ENCODE data around the gene MERTK. TPM values are rescaled to one million over a fixed set of nuclear protein-coding genes. Genes with fewer than 3 reads are reported as not detected.

The MERTK gene
- polyA plus RNA-seq (2012; rRNA removed), result 9.6 and 12.4 TPM in 2 replicates
- 3.3 TPM in 2 replicates for polyA plus RNA-seq (2012; cell fraction: cytosol; rRNA removed)
- polyA plus RNA-seq (2012; cell fraction: nucleus; rRNA removed), result 49.6 and 63.1 TPM in 2 replicates

DNA sequence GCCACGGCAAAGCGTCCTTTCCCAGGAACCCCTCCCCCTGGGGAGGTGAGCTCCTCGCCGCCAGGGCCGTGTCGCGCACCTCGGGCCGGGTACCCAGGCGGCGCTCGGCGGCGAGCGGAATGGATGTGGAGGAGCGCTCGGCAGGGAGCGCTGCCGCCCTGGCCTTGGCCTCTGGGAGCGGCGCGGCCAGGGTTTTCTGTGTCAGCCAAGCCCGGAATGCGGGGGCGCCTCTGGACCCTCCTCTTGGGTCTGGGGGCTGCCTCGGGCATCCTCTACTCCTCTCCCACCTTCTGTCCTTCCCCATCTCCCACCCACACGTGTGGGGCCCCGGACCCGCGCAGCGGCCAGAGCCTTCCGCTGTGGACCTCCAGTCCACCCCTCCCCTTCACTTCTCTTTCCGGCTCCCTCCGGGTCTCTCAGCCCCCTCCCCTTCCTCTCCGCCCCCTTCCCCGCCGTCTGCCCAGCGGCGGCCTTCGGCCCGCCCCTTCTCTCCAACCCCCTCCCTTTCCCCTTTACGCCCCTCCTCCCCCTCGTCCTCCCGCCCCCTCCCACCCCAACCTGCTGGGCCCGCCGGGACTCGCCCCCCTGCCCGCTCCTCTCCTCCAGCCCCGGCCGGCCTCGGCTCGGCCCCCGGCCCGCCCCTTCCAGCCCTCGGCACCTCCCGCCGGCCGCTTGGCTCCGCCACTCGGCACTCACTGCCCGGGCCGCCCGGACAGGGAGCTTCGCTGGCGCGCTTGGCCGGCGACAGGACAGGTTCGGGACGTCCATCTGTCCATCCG, at the start of gene MERTK:
Gene MERTK, plus strand, starts transcription at position 684 of the 779 bp plus-strand sequence. CDS start 129 bp downstream, outside the sequence.
- DNase-seq, result peak; percentile 99
- Histone ChIP-seq H3K4me3 (ENCODE audit: low read depth in 2 of 2, low read length in 1 of 2) (peak within 1 kb of the TSS; percentile 68 to 90), H3K79me2 (ENCODE audit: insufficient read depth) (no peaks in the 10 kb centered on the region), H3K4me1 (ENCODE audit: control insufficient read depth in 1 of 2, insufficient read depth in 2 of 2, low read depth in 1 of 2, low read length in 1 of 2) (peaks cover 0 to 11% of the 10 kb centered on the region in 2 experiments; a peak in 1 of 4 replicates), H3K4me2 (peak within 1 kb of the TSS; percentile 79), H3K27ac (ENCODE audit: low read depth in 2 of 2, low read length in 1 of 2) (peak within 1 kb of the TSS; percentile 50 to 88), H4K20me1 (ENCODE audit: insufficient read depth) (no peaks in the 10 kb centered on the region), H3F3A (replicated peaks; ENCODE audit: insufficient read depth) (peaks cover 8% of the 10 kb centered on the region), H2AFZ (ENCODE audit: low read depth) (peak within 1 kb of the TSS; percentile 97), H3K27me3 (ENCODE audit: insufficient read depth) (no peaks in the 10 kb centered on the region; the same call in 1 of the 2 replicates), H3K9me3 (no peaks in the 10 kb centered on the region), H3K9me2 (no peaks in the 10 kb centered on the region), H3K9ac (peak within 1 kb of the TSS; percentile 55; the same call in 1 of the 2 replicates), H3K36me3 (replicated peaks in 1 of 2; ENCODE audit: control insufficient read depth in 1 of 2, insufficient read depth in 2 of 2, low read length in 1 of 2) (no peaks in the 10 kb centered on the region)
- WGBS (ENCODE audit: low lambda C conversion rate), result 1% methylated on average over 38 of the region's 71 CpGs
- POLR2A ChIA-PET, result interaction anchor here (0.6 to 1.7 kb wide), 4 partner anchors 15 to 280 kb away, joined by 3 to 6 read pairs (median 4); partner anchors contain the start of genes ANAPC1 and TMEM87B
- CTCF ChIA-PET, result interaction anchor here (0.6 to 12.5 kb wide), 12 partner anchors 8 to 213 kb away, joined by 3 to 215 read pairs (median 3); partner anchors contain the start of gene TMEM87B
- TF ChIP-seq CHD2 (IDR thresholded peaks at IDR 0.05; ENCODE audit: low read length, partially characterized antibody), result peak; percentile 33
- TF ChIP-seq, protein P1, sequence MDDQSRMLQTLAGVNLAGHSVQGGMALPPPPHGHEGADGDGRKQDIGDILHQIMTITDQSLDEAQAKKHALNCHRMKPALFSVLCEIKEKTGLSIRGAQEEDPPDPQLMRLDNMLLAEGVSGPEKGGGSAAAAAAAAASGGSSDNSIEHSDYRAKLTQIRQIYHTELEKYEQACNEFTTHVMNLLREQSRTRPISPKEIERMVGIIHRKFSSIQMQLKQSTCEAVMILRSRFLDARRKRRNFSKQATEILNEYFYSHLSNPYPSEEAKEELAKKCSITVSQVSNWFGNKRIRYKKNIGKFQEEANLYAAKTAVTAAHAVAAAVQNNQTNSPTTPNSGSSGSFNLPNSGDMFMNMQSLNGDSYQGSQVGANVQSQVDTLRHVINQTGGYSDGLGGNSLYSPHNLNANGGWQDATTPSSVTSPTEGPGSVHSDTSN (IDR thresholded peaks at IDR 0.05), result no peak
- no peak for TF ChIP-seq RXRA (IDR thresholded peaks at IDR 0.05; ENCODE audit: borderline replicate concordance, low read depth)
- TF ChIP-seq RCOR1 (IDR thresholded peaks at IDR 0.05; ENCODE audit: low read length), result peak; percentile 24; the same call in 1 of the 2 replicates
- no peak for TF ChIP-seq FOSL2 (IDR thresholded peaks at IDR 0.05; ENCODE audit: borderline replicate concordance, low read depth)
- TF ChIP-seq MXI1 (IDR thresholded peaks at IDR 0.05; ENCODE audit: low read depth, low read length), result peak; percentile 79
- no peak for TF ChIP-seq ELF1 (IDR thresholded peaks at IDR 0.05)
- TF ChIP-seq EZH2phosphoT487 (IDR thresholded peaks at IDR 0.05; ENCODE audit: borderline replicate concordance, low read depth), result no peak
- TF ChIP-seq FOXJ3 (CRISPR knock-in tag; IDR thresholded peaks at IDR 0.05), result no peak
- TF ChIP-seq, protein P2, sequence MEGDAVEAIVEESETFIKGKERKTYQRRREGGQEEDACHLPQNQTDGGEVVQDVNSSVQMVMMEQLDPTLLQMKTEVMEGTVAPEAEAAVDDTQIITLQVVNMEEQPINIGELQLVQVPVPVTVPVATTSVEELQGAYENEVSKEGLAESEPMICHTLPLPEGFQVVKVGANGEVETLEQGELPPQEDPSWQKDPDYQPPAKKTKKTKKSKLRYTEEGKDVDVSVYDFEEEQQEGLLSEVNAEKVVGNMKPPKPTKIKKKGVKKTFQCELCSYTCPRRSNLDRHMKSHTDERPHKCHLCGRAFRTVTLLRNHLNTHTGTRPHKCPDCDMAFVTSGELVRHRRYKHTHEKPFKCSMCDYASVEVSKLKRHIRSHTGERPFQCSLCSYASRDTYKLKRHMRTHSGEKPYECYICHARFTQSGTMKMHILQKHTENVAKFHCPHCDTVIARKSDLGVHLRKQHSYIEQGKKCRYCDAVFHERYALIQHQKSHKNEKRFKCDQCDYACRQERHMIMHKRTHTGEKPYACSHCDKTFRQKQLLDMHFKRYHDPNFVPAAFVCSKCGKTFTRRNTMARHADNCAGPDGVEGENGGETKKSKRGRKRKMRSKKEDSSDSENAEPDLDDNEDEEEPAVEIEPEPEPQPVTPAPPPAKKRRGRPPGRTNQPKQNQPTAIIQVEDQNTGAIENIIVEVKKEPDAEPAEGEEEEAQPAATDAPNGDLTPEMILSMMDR (IDR thresholded peaks at IDR 0.05), result peak; percentile 62
- TF ChIP-seq, protein P3, sequence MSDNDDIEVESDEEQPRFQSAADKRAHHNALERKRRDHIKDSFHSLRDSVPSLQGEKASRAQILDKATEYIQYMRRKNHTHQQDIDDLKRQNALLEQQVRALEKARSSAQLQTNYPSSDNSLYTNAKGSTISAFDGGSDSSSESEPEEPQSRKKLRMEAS (IDR thresholded peaks at IDR 0.05; ENCODE audit: low read depth), result peak; percentile 40; the same call in 1 of the 2 replicates
- no peak for TF ChIP-seq FOXM1 (IDR thresholded peaks at IDR 0.05; ENCODE audit: low read depth)
- TF ChIP-seq, protein P4, sequence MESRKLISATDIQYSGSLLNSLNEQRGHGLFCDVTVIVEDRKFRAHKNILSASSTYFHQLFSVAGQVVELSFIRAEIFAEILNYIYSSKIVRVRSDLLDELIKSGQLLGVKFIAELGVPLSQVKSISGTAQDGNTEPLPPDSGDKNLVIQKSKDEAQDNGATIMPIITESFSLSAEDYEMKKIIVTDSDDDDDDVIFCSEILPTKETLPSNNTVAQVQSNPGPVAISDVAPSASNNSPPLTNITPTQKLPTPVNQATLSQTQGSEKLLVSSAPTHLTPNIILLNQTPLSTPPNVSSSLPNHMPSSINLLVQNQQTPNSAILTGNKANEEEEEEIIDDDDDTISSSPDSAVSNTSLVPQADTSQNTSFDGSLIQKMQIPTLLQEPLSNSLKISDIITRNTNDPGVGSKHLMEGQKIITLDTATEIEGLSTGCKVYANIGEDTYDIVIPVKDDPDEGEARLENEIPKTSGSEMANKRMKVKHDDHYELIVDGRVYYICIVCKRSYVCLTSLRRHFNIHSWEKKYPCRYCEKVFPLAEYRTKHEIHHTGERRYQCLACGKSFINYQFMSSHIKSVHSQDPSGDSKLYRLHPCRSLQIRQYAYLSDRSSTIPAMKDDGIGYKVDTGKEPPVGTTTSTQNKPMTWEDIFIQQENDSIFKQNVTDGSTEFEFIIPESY (IDR thresholded peaks at IDR 0.05; ENCODE audit: borderline replicate concordance, low read depth), result no peak
- TF ChIP-seq, protein P5, sequence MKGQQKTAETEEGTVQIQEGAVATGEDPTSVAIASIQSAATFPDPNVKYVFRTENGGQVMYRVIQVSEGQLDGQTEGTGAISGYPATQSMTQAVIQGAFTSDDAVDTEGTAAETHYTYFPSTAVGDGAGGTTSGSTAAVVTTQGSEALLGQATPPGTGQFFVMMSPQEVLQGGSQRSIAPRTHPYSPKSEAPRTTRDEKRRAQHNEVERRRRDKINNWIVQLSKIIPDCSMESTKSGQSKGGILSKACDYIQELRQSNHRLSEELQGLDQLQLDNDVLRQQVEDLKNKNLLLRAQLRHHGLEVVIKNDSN (IDR thresholded peaks at IDR 0.05; ENCODE audit: borderline replicate concordance, low read depth), result no peak
- TF ChIP-seq RFX5 (IDR thresholded peaks at IDR 0.05; ENCODE audit: low read length), result no peak
- TF ChIP-seq JUND (IDR thresholded peaks at IDR 0.05), result no peak
- TF ChIP-seq YY1 (IDR thresholded peaks at IDR 0.05; ENCODE audit: low read depth), result no peak
- TF ChIP-seq SIN3A (IDR thresholded peaks at IDR 0.05; ENCODE audit: borderline replicate concordance, low read depth, low read length), result 0 out of 2 replicates have a peak, but pooled peaks have one; percentile 13
- TF ChIP-seq, protein P6, sequence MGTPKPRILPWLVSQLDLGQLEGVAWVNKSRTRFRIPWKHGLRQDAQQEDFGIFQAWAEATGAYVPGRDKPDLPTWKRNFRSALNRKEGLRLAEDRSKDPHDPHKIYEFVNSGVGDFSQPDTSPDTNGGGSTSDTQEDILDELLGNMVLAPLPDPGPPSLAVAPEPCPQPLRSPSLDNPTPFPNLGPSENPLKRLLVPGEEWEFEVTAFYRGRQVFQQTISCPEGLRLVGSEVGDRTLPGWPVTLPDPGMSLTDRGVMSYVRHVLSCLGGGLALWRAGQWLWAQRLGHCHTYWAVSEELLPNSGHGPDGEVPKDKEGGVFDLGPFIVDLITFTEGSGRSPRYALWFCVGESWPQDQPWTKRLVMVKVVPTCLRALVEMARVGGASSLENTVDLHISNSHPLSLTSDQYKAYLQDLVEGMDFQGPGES (IDR thresholded peaks at IDR 0.05; ENCODE audit: low read depth, low read length), result no peak
- 0 out of 2 replicates have a peak, but pooled peaks have one; percentile 31 for TF ChIP-seq TAF1 (IDR thresholded peaks at IDR 0.05; ENCODE audit: borderline replicate concordance, low read depth, low read length)
- TF ChIP-seq EP300 (IDR thresholded peaks at IDR 0.05; ENCODE audit: borderline replicate concordance in 1 of 2, low read depth in 1 of 2, low read length in 1 of 2), result 0 out of 4 replicates have a peak, but pooled peaks of 1 of the 2 experiments have one; percentile 2
- peak; percentile 62 for TF ChIP-seq SMC3 (IDR thresholded peaks at IDR 0.05; ENCODE audit: low read depth, low read length)
- TF ChIP-seq GABPA (IDR thresholded peaks at IDR 0.05; ENCODE audit: low read depth), result peak; percentile 53
- peak; percentile 63 for TF ChIP-seq RAD21 (IDR thresholded peaks at IDR 0.05; ENCODE audit: low read length)
- TF ChIP-seq NRF1 (IDR thresholded peaks at IDR 0.05; ENCODE audit: low read depth, low read length), result no peak
- TF ChIP-seq MEF2A (IDR thresholded peaks at IDR 0.05; ENCODE audit: borderline replicate concordance, low read depth), result no peak

Data from SK-N-SH (cell line).